HG03064 (cell line): ENCODE data around the gene UBAC2.

Source experiments
- ATAC-seq: cut with Tn5 transposase; IDR thresholded peaks from one replicate; pipeline ENCODE4 v1.9.1; 2021; ENCODE audit warnings: low read depth; ENCODE audit not compliant: unreplicated experiment

Gene UBAC2, protein sequence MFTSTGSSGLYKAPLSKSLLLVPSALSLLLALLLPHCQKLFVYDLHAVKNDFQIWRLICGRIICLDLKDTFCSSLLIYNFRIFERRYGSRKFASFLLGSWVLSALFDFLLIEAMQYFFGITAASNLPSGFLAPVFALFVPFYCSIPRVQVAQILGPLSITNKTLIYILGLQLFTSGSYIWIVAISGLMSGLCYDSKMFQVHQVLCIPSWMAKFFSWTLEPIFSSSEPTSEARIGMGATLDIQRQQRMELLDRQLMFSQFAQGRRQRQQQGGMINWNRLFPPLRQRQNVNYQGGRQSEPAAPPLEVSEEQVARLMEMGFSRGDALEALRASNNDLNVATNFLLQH

GRCh38 chr13:99200432-99201167 is at the start of gene UBAC2:
Gene UBAC2 (plus strand): TSS chr13:99200854. CDS start chr13:99200909, 55 bp downstream.
- ATAC-seq, result peak; percentile 70

- peak; percentile 89 for ATAC-seq
These were observed 49.1 kb upstream of the UBAC2 start for GRCh38 chr13:99151516-99151915.

DNA sequence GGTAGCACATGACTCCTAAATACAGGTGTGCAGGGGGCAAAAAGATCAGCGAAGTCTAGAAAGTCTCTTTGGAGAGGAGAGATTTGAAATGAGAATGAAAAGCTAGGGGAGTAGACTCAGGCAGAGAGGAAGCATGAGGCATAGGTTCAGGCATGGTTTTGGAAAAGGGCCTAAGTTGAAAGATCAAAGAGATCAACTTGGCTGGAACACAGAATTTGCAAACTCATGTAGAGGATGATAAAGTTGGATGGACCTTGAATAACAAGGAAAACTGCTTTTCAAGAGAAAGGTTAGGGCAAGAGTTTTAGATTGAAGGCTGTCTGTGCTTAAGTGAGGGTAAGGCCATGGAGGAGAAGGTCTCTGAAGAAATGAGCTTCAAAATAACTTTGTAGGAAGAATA is 47.4 kb upstream of the UBAC2 start:
- ATAC-seq, result no peak

- ATAC-seq, result no peak
These were observed 46.6 kb upstream of the UBAC2 start for GRCh38 chr13:99154064-99154463.

GRCh38 chr13:99155821-99156220 is 44.8 kb upstream of the UBAC2 start:
- no peak for ATAC-seq

- no peak for ATAC-seq
These were observed 43.6 kb upstream of the UBAC2 start for GRCh38 chr13:99157046-99157445.

GRCh38 chr13:99158846-99159245 is 41.8 kb upstream of the UBAC2 start:
- ATAC-seq, result no peak

DNA sequence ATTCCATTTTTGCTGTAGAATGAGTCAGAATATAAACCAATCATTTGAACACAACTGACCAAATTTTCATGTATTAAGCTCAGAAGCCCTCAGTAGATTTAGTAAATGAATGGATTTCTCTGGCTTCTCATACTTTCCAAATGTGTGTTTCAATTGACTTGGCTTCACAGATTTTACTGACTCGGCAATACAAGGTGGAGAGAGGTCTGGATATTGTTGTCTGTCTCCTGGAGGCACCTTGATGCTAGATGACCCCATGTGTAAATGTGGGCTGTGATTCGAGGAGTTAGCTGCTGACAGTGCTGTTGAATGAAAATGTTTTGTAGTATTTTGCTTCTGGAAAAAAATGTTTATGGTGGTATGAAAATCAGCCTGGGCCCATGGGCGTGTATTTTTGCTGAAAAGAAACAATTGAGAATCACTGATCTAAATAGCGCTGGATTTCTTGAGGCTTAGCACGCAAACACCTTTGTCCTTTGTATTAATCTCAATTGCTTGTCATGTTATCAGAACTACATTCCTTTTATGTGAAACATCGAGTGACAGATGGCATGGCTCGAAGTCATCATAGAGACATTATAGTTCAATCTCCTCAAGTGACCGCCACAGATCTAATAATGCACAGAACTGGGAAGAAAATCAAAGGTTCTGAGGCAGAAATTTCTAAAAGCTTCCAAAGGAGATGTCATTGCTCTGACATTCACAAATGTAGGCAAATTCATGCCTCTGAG is 41.2 kb upstream of the UBAC2 start:
- no peak for ATAC-seq

DNA sequence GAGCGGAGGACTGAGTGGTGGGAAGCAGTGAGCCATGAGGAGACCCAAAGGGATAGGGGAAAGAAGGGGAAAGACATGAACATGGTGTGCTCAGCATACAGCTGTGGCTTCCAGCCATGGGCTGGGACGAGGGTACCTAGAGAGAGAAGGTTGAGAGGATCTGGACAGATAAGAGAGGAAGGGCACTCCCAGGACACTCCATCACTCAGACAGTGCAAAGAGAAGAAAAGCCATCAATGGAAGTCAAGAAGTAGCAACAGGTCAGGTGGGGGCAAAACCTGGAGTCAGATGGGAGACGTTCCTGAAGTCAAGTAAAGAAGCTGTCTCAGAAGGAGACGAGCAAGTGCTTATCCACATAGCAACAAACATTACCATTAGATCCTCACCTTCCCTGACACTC is 40.2 kb upstream of the UBAC2 start:
- no peak for ATAC-seq

DNA sequence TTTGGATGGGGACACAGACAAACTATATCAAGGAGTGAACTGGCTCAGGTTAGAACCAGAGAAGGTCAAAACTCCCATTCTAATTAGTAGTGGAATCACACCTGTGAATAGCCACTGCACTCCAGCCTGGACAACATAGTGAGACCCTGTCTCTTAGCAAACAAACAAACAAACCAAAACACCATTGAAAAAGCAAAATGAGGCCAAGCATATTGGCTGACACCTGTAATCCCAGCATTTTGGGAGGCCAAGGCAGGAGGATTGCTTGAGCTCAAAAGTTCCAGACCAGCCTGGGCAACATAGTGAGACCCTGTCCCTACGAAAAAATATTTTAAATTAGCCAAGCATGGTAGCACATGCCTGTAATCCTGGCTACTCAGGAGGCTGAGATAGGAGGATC is 39.1 kb upstream of the UBAC2 start:
- ATAC-seq, result no peak

DNA sequence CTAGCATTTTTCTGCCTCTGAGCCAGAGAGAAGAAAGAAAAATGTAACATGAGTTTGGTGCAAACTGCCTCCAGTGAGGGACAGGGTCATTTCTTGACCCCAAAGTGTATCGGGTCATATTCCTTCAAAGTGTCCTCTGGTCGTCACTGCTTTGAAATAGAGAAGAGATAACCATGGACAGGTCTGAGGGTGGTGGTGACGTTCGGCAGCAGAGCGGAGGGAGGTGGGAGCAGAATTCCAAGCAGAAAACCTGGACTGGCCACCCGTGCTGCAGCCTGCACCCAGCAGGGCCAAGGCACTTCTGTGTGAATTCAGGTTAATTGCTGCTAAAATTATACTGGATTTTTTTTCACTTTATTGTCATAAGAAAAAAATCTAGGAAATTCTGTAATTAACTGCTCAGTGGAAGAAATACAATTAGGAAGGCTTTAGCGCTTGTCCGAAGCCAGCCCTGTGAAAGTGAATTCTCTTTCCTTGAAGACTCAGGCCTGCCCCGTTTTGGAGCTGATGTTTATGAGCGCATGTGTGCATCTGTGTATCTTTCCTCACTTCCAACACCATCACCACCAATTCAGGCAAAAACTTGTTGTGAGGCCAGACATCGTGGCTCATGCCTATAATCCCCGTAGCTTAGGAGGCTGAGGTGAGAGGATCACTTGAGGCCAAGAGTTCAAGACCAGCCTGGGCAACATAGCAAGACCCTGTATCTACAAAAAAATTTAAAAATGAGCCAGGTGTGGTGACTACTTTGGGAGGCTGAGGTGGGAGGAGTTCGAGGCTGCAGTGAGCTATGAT is 37.9 kb upstream of the UBAC2 start:
- no peak for ATAC-seq

GRCh38 chr13:99164226-99164625 is 36.4 kb upstream of the UBAC2 start:
- ATAC-seq, result no peak

DNA sequence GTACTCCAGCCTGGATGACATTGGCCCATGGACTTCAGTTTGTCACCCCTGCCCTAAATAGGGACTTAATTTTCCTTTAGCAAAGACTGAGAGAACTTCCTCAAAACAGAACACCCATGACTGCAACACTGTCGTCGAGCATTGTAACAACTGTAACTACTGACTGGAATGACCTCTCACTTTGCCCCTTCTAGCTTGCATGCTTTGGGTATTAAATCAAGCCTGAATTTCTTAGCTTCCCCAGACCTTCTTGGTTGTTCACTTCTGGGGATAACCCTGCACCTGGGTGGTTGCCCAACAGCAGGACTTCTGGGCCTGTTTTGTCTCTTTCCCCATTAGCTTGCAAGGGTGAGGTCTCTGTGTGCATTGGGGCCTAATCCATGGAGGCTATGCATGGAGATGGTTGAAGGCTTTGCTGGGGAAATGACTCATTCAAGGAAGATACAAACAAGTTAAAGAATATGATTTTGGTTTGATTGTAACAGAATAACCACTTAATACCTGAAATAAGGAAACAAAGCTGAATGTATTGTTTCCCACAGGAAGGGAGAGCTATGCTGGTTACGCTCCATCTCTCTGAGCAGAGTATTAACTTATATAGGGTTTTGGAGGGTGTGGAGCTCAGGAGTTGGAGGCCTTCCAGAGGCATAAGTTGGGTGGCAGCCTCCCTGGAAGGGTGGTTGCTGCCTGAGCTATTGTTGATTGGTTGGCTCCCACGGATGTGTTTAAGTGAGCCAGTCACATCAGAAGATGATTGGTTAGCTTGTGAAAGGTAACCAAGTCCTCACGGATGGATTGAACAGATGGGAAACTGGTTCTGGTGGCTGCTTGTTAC is 34.7 kb upstream of the UBAC2 start:
- no peak for ATAC-seq

GRCh38 chr13:99172951-99173350 is 27.7 kb upstream of the UBAC2 start:
- no peak for ATAC-seq

- no peak for ATAC-seq
These were observed 27.0 kb upstream of the UBAC2 start for GRCh38 chr13:99173606-99174005.

DNA sequence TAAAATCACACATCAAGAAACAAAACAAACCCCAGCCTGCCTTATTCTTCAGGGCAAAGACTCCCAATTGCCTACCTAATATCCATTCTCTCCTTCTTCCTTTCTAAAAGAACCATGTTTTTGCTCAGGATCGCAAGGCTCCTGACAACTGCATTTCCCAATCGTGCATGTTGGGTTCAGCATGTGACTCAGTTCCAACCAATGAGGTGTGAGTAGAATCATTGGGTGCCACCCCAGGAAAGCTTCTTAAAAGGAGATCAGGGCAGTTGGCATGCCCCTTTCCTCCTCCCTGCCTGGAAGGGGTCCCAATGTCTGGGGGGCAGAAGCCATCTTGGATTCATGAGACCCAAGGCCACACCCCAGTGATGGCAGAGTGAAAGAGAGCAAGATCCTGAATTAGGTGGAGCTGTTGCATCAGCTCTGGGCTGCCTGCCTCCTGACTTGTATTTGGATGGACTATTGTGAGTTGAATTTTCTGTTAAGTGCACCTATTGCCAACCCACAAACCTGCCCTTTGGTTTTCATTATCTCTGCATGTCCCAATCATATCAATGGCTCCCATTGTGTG is 26.0 kb upstream of the UBAC2 start:
- ATAC-seq, result no peak

GRCh38 chr13:99176309-99177276 is 24.1 kb upstream of the UBAC2 start:
- no peak for ATAC-seq

GRCh38 chr13:99178636-99179035 is 22.0 kb upstream of the UBAC2 start:
- peak; percentile 82 for ATAC-seq
